Activated T-helper 17 cell treated with anti-CD3 and anti-CD28 coated beads, Interleukin-2, amount 50 U/mL, for 72 hours (primary cell): ENCODE results near the gene CLHC1. TPM values are rescaled to one million over a fixed set of nuclear protein-coding genes. Genes with fewer than 3 reads are reported as not detected.
A peak's percentile ranks its signal among the peaks of the same experiment; 100 is the strongest.
"Not testable (repeated sequence)": the region's sequence is repeated elsewhere in the genome, so short reads cannot be mapped to it uniquely, and the experiment has no call there.

Source experiments
- ATAC-seq: fragments of 150-1000 bp; cut with Tn5 transposase; replicated peaks from 2 replicates; pipeline ENCODE4 v1.10.0; 2021; ENCODE audit warnings: mild to moderate bottlenecking, moderate library complexity
- H3K27ac Mint-ChIP-seq: one replicate; pipeline ENCODE4 v1.8.0; 2022; ENCODE audit warnings: mixed read lengths
- H3K27me3 Mint-ChIP-seq: one replicate; pipeline ENCODE4 v1.8.0; 2022; ENCODE audit warnings: mixed read lengths
- H3K36me3 Mint-ChIP-seq: one replicate; pipeline ENCODE4 v1.8.0; 2022; ENCODE audit warnings: low read depth, mild to moderate bottlenecking, mixed read lengths
- H3K4me1 Mint-ChIP-seq: one replicate; pipeline ENCODE4 v1.8.0; 2022; ENCODE audit warnings: mixed read lengths
- H3K4me3 Mint-ChIP-seq: one replicate; pipeline ENCODE4 v1.8.0; 2022; ENCODE audit warnings: mild to moderate bottlenecking, mixed read lengths
- H3K9me3 Mint-ChIP-seq: one replicate; pipeline ENCODE4 v1.8.0; 2022; ENCODE audit warnings: mixed read lengths
- total RNA-seq, 2 donors: library from RNA; stranded (reverse); gene quantifications; one replicate each; pipeline ENCODE4 v1.2.3, GENCODE V29; 2022

Gene CLHC1
- total RNA-seq, 2 donors from 2014 or later = 7.0 to 11.5 TPM

- H3K36me3 Mint-ChIP-seq = no peaks in the 10 kb centered on the region
- H3K27me3 Mint-ChIP-seq = no peaks in the 10 kb centered on the region
- H3K9me3 Mint-ChIP-seq = no peaks in the 10 kb centered on the region
- peak overlapping the region; percentile 70 for H3K4me3 Mint-ChIP-seq
- ATAC-seq = no peak
- peak overlapping the region; percentile 29 for H3K27ac Mint-ChIP-seq
- peaks cover 28% of the 10 kb centered on the region for H3K4me1 Mint-ChIP-seq
Observed at GRCh38 chr2:55223958-55224760, 7.9 kb downstream of the CLHC1 start.

GRCh38 chr2:55213822-55214221, 18.3 kb downstream of the CLHC1 start:
- H3K27me3 Mint-ChIP-seq = no peaks in the 10 kb centered on the region
- H3K36me3 Mint-ChIP-seq = no peaks in the 10 kb centered on the region
- no peak overlapping the region for H3K4me3 Mint-ChIP-seq
- peaks cover 3% of the 10 kb centered on the region for H3K4me1 Mint-ChIP-seq
- ATAC-seq = no peak
- H3K9me3 Mint-ChIP-seq = no peaks in the 10 kb centered on the region
- no peak overlapping the region for H3K27ac Mint-ChIP-seq

- Mint-ChIP-seq H3K4me3 (no peak overlapping the region), H3K27me3 (no peaks in the 10 kb centered on the region), H3K27ac (no peak overlapping the region), H3K9me3 (peaks cover 9% of the 10 kb centered on the region), H3K4me1 (no peaks in the 10 kb centered on the region), H3K36me3 (peaks cover 9% of the 10 kb centered on the region)
- ATAC-seq = no peak
Observed at GRCh38 chr2:55204950-55205349, 27.1 kb downstream of the CLHC1 start.

GRCh38 chr2:55204536-55204935, 27.6 kb downstream of the CLHC1 start:
- Mint-ChIP-seq H3K4me1 (no peaks in the 10 kb centered on the region), H3K27ac (no peak overlapping the region), H3K4me3 (no peak overlapping the region), H3K9me3 (peaks cover 9% of the 10 kb centered on the region), H3K36me3 (peaks cover 9% of the 10 kb centered on the region), H3K27me3 (no peaks in the 10 kb centered on the region)
- no peak for ATAC-seq

GRCh38 chr2:55200416-55200815, 31.7 kb downstream of the CLHC1 start:
- Mint-ChIP-seq H3K27me3 (no peaks in the 10 kb centered on the region), H3K4me3 (no peak overlapping the region), H3K36me3 (peaks cover 9% of the 10 kb centered on the region), H3K9me3 (peaks cover 9% of the 10 kb centered on the region), H3K27ac (no peak overlapping the region), H3K4me1 (no peaks in the 10 kb centered on the region)
- no peak for ATAC-seq

GRCh38 chr2:55196526-55196925, 35.6 kb downstream of the CLHC1 start:
- Mint-ChIP-seq H3K27me3 (no peaks in the 10 kb centered on the region), H3K36me3 (peaks cover 9% of the 10 kb centered on the region), H3K4me1 (no peaks in the 10 kb centered on the region), H3K9me3 (peaks cover 9% of the 10 kb centered on the region), H3K4me3 (no peak overlapping the region), H3K27ac (no peak overlapping the region)
- ATAC-seq = no peak

- H3K4me3 Mint-ChIP-seq = not testable (repeated sequence)
Observed at GRCh38 chr2:55191888-55192287, 40.2 kb downstream of the CLHC1 start.

GRCh38 chr2:55186837-55187236, 45.3 kb downstream of the CLHC1 start:
- not testable (repeated sequence) for H3K4me1 Mint-ChIP-seq, H3K27ac Mint-ChIP-seq, ATAC-seq, H3K36me3 Mint-ChIP-seq, H3K4me3 Mint-ChIP-seq, H3K27me3 Mint-ChIP-seq, H3K9me3 Mint-ChIP-seq

More at GRCh38 chr2:55191888-55192287, 40.2 kb downstream of the CLHC1 start:
- not testable (repeated sequence) for H3K36me3 Mint-ChIP-seq, ATAC-seq, H3K9me3 Mint-ChIP-seq, H3K27me3 Mint-ChIP-seq, H3K4me1 Mint-ChIP-seq, H3K27ac Mint-ChIP-seq

- H3K9me3 Mint-ChIP-seq = no peaks in the 10 kb centered on the region
- no peaks in the 10 kb centered on the region for H3K27me3 Mint-ChIP-seq
- H3K4me1 Mint-ChIP-seq = no peaks in the 10 kb centered on the region
- ATAC-seq = no peak
- H3K36me3 Mint-ChIP-seq = no peaks in the 10 kb centered on the region
- no peak overlapping the region for H3K27ac Mint-ChIP-seq
- H3K4me3 Mint-ChIP-seq = no peak overlapping the region
Observed at GRCh38 chr2:55180374-55180773, 51.7 kb downstream of the CLHC1 start.

GRCh38 chr2:55176094-55176415, 56.0 kb downstream of the CLHC1 start:
- H3K27ac Mint-ChIP-seq = no peak overlapping the region

GRCh38 chr2:55175254-55176093, 56.6 kb downstream of the CLHC1 start:
- Mint-ChIP-seq H3K27ac (no peak overlapping the region), H3K4me1 (no peaks in the 10 kb centered on the region), H3K9me3 (no peaks in the 10 kb centered on the region), H3K27me3 (no peaks in the 10 kb centered on the region), H3K36me3 (no peaks in the 10 kb centered on the region), H3K4me3 (no peak overlapping the region)
- peak; percentile 75 for ATAC-seq

More at GRCh38 chr2:55176094-55176415, 56.0 kb downstream of the CLHC1 start:
- Mint-ChIP-seq H3K27me3 (no peaks in the 10 kb centered on the region), H3K36me3 (no peaks in the 10 kb centered on the region), H3K9me3 (no peaks in the 10 kb centered on the region), H3K4me1 (no peaks in the 10 kb centered on the region), H3K4me3 (no peak overlapping the region)
- ATAC-seq = no peak

- no peak for ATAC-seq
- no peak overlapping the region for H3K27ac Mint-ChIP-seq
- H3K4me1 Mint-ChIP-seq = no peaks in the 10 kb centered on the region
- H3K9me3 Mint-ChIP-seq = no peaks in the 10 kb centered on the region
- no peaks in the 10 kb centered on the region for H3K36me3 Mint-ChIP-seq
- H3K4me3 Mint-ChIP-seq = no peak overlapping the region
- no peaks in the 10 kb centered on the region for H3K27me3 Mint-ChIP-seq
Observed at GRCh38 chr2:55173438-55174054, 58.5 kb downstream of the CLHC1 start.

GRCh38 chr2:55169915-55170314, 62.2 kb downstream of the CLHC1 start:
- H3K4me1 Mint-ChIP-seq = no peaks in the 10 kb centered on the region
- no peaks in the 10 kb centered on the region for H3K9me3 Mint-ChIP-seq
- ATAC-seq = no peak
- no peak overlapping the region for H3K27ac Mint-ChIP-seq
- H3K27me3 Mint-ChIP-seq = no peaks in the 10 kb centered on the region
- no peaks in the 10 kb centered on the region for H3K36me3 Mint-ChIP-seq
- no peak overlapping the region for H3K4me3 Mint-ChIP-seq

- Mint-ChIP-seq H3K9me3 (no peaks in the 10 kb centered on the region), H3K4me3 (no peak overlapping the region), H3K27ac (no peak overlapping the region), H3K27me3 (no peaks in the 10 kb centered on the region), H3K4me1 (no peaks in the 10 kb centered on the region), H3K36me3 (no peaks in the 10 kb centered on the region)
- no peak for ATAC-seq
Observed at GRCh38 chr2:55169359-55169758, 62.7 kb downstream of the CLHC1 start.
